Transverse colon (tissue), 4 donors: ENCODE data around the gene ADGRB2. TPM values are rescaled to one million over a fixed set of nuclear protein-coding genes. Genes with fewer than 3 reads are reported as not detected.
A peak's percentile ranks its signal among the peaks of the same experiment; 100 is the strongest.

Experiments used
- DNase-seq: peaks from one replicate; pipeline ENCODE4 v3.0.0-alpha.2; 2019
- H3K27ac ChIP-seq, 4 donors: fragments of 200-600 bp; sonication (generic); 2 replicates each; pipeline ENCODE4 v1.5.1; 2016 to 2018; ENCODE audit warnings: inconsistent platforms in 4 of 4
- H3K27me3 ChIP-seq: fragments of 200-600 bp; sonication (generic); 2 replicates; pipeline ENCODE4 v1.5.1; 2017; ENCODE audit warnings: inconsistent platforms
- H3K36me3 ChIP-seq, 4 donors: fragments of 200-600 bp; sonication (generic); 2 replicates each; pipeline ENCODE4 v1.5.1; 2017 to 2019; ENCODE audit warnings: inconsistent platforms in 4 of 4
- H3K4me1 ChIP-seq, 4 donors: fragments of 200-600 bp; sonication (generic); 2 replicates each; pipeline ENCODE4 v1.5.1; 2017 to 2020; ENCODE audit warnings: inconsistent platforms in 4 of 4
- H3K4me3 ChIP-seq, 4 donors: fragments of 200-600 bp; sonication (generic); 1 replicate in 1 of 4; 2 replicates in 3 of 4; pipeline versions ENCODE4 v1.5.1 to v1.6.1; 2017 to 2019; ENCODE audit warnings: inconsistent platforms in 4 of 4
- H3K9me3 ChIP-seq, 2 donors: fragments of 200-600 bp; sonication (generic); 2 replicates each; pipeline ENCODE4 v1.5.1; 2017 to 2019; ENCODE audit warnings: inconsistent platforms in 2 of 2
- CTCF ChIP-seq, 5 experiments: fragments of 200-600 bp in 3 of 5; fragments of 450-650 bp in 2 of 5; sonication (generic) in 3 of 5; IDR thresholded peaks; 1 replicate in 2 of 5; 2 replicates in 3 of 5; pipeline ENCODE4 v1.5.1; 2016 to 2017; ENCODE audit warnings: antibody characterized with exemption in 5 of 5, inconsistent platforms in 3 of 5, mild to moderate bottlenecking in 2 of 5, moderate library complexity in 1 of 5
- EP300 ChIP-seq: sonication (generic); formaldehyde crosslinking; IDR thresholded peaks from one replicate; pipeline ENCODE4 v1.6.1; 2017; ENCODE audit warnings: antibody characterized with exemption, low read depth
- POLR2A ChIP-seq: fragments of 450-650 bp; IDR thresholded peaks from one replicate; pipeline ENCODE4 v1.6.1; 2016; ENCODE audit warnings: antibody characterized with exemption, mild to moderate bottlenecking, moderate library complexity
- POLR2AphosphoS5 ChIP-seq, 3 donors: sonication (generic); formaldehyde crosslinking; IDR thresholded peaks; one replicate each; pipeline ENCODE4 v1.6.1; 2016; ENCODE audit warnings: antibody characterized with exemption in 3 of 3
- WGBS, 2 donors: methylation state at CpG; one replicate each; pipeline ENCODE4 v1.1.5; 2018; ENCODE audit warnings: low coverage in 1 of 2; 5-methylcytosine and 5-hydroxymethylcytosine counted together
- in situ Hi-C, 4 donors: fragments of 200-750 bp; cut with MboI; loops; one replicate each; pipeline versions ENCODE4 v1.15.0 to v1.15.1; 2017; ENCODE audit warnings: low sequenced_read_pairs in 3 of 4, low pct_ligation_motif_present in 1 of 4, low pct_unique_long_range_greater_than_20kb in 1 of 4
- intact Hi-C: fragments of 100-400 bp; cut with DNase I; formaldehyde crosslinking; loops from one replicate; pipeline ENCODE4 v1.15.1; 2023; ENCODE audit warnings: low total_unique reads
- total RNA-seq, 4 donors: library from RNA; depleted of rRNA; stranded (reverse); fragments of >200 nt; gene quantifications; one replicate each; pipeline ENCODE4 v1.1.0, GENCODE V29; 2016

ADGRB2 gene
- total RNA-seq, 4 donors from 2014 or later: 0.55 to 4.2 (median 1.1) TPM; not detected in 1

DNA sequence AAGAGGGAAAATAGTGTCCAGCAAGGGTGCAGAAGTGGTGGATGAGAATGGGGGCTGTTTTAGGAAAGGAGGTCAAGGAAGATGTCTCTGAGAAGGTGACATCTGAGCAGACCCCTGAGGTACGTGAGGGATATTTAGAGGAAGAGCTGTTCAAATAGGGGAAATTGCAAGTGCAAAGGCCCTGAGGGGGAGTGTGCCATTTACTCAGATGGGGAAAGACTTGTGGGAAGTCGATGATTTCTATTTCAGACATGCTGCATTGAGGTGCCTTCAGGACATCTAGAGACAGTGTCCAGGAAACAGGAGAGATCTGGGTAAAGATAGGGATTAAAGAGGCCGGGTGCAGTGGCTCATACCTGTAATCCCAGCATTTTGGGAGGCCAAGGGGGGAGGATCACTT lies 10.4 kb upstream of the ADGRB2 start:
- WGBS, 2 donors: 56 to 66% methylated on average over 3 of the region's 3 CpGs

DNA sequence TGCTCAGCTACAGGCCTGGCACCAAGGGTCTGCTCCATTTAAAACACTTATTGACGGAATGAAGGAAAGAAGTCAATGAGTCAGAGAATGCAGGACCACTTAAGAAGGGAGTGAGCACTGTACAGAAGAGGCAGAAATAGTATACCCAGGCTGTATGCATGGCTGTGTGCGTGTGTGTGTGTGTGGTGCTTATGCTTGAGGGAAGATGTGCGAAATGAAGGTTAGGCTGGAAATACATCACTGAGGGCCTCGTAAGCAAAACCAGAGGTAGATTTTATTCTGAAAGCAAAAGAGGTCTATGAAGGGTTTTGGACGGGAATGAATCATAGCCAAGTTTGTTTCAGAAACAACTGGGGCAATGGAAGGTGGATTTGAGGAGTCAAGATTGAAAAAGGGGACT lies 9.7 kb upstream of the ADGRB2 start:
- no peak overlapping the region for H3K27ac ChIP-seq
- in situ Hi-C loops: no loop called here
- no peak for TF ChIP-seq POLR2A
- no peak for TF ChIP-seq CTCF (IDR thresholded peaks at IDR 0.05)
- TF ChIP-seq POLR2AphosphoS5 (IDR thresholded peaks at IDR 0.05): no peak
- TF ChIP-seq EP300: no peak

More for the DNA sequence above, 10.4 kb upstream of the ADGRB2 start:
- Histone ChIP-seq H3K4me1 (peaks cover 12 to 16% (median 13%) of the 10 kb centered on the region in 4 donors), H3K27me3 (peaks cover 75% of the 10 kb centered on the region), H3K27ac (no peak overlapping the region), H3K4me3 (no peak overlapping the region), H3K36me3 (no peaks in the 10 kb centered on the region), H3K9me3 (no peaks in the 10 kb centered on the region)
- intact Hi-C loops (no loop called here), in situ Hi-C loops (no loop called here)
- no peak for TF ChIP-seq POLR2A
- TF ChIP-seq POLR2AphosphoS5 (IDR thresholded peaks at IDR 0.05): no peak
- TF ChIP-seq CTCF (IDR thresholded peaks at IDR 0.05): no peak
- TF ChIP-seq EP300: no peak
- no peak for DNase-seq

GRCh38 chr1:31772669-31773248 lies 8.6 kb upstream of the ADGRB2 start:
- TF ChIP-seq POLR2A (no peak), CTCF (IDR thresholded peaks at IDR 0.05) (no peak), POLR2AphosphoS5 (IDR thresholded peaks at IDR 0.05) (no peak), EP300 (no peak)
- intact Hi-C loops (no loop called here), in situ Hi-C loops (no loop called here)
- Histone ChIP-seq H3K9me3 (no peaks in the 10 kb centered on the region), H3K27me3 (peaks cover 78% of the 10 kb centered on the region), H3K4me3 (peak overlapping the region in 2 of 4 donors; percentile 7 to 36), H3K4me1 (peaks cover 12 to 16% (median 13%) of the 10 kb centered on the region in 4 donors), H3K27ac (no peak overlapping the region), H3K36me3 (no peaks in the 10 kb centered on the region)
- 19% methylated on average over 27 of the region's 49 CpGs; no CpG with 5 or more reads in 1 of the 2 donors for WGBS, 2 donors
- DNase-seq: no peak

More for the DNA sequence above, 9.7 kb upstream of the ADGRB2 start:
- DNase-seq: no peak
- Histone ChIP-seq H3K9me3 (no peaks in the 10 kb centered on the region), H3K36me3 (no peaks in the 10 kb centered on the region), H3K4me1 (peaks cover 12 to 16% (median 13%) of the 10 kb centered on the region in 4 donors), H3K4me3 (no peak overlapping the region), H3K27me3 (peaks cover 75% of the 10 kb centered on the region)
- intact Hi-C loops: no loop called here
- 78 to 91% methylated on average over 4 to 5 of the region's 5 CpGs for WGBS, 2 donors

GRCh38 chr1:31771891-31772668 lies 7.9 kb upstream of the ADGRB2 start:
- intact Hi-C loops: no loop called here
- H3K4me1 ChIP-seq: peaks cover 12 to 16% (median 13%) of the 10 kb centered on the region in 4 donors
- H3K27me3 ChIP-seq: peaks cover 79% of the 10 kb centered on the region
- in situ Hi-C loops: no loop called here
- H3K4me3 ChIP-seq: peak overlapping the region in 2 of 4 donors; percentile 7 to 36
- TF ChIP-seq CTCF (IDR thresholded peaks at IDR 0.05): no peak
- TF ChIP-seq EP300: no peak
- TF ChIP-seq POLR2A: no peak
- TF ChIP-seq POLR2AphosphoS5 (IDR thresholded peaks at IDR 0.05): no peak
- 11% methylated on average over 40 of the region's 68 CpGs; no CpG with 5 or more reads in 1 of the 2 donors for WGBS, 2 donors
- no peaks in the 10 kb centered on the region for H3K36me3 ChIP-seq
- no peak overlapping the region for H3K27ac ChIP-seq
- H3K9me3 ChIP-seq: no peaks in the 10 kb centered on the region
- DNase-seq: no peak
